Amniotic stem cell (primary cell): Measurements from ENCODE around the gene KDM3B.
"Not testable (repeated sequence)": the region's sequence is repeated elsewhere in the genome, so short reads cannot be mapped to it uniquely, and the experiment has no call there.

Experiments used
- DNase-seq: peaks from one replicate; lab custom pipeline; 2025; lab: John Stamatoyannopoulos, UW

Gene KDM3B

GRCh38 chr5:138351056-138351455 lies 1.4 kb upstream of the KDM3B start:
- no peak for DNase-seq

- no peak for DNase-seq
Observed at GRCh38 chr5:138351517-138351916, 968 bp upstream of the KDM3B start.

- DNase-seq: no peak
Observed at GRCh38 chr5:138352722-138353559, 456 bp downstream of the KDM3B start.

GRCh38 chr5:138353560-138354080 lies 1.1 kb downstream of the KDM3B start:
- no peak for DNase-seq

GRCh38 chr5:138354387-138354786 lies 1.9 kb downstream of the KDM3B start:
- no peak for DNase-seq

- peak; percentile 43 for DNase-seq
Observed at GRCh38 chr5:138354926-138355378, 2.5 kb downstream of the KDM3B start.

- DNase-seq: no peak
Observed at GRCh38 chr5:138359621-138360020, 7.1 kb downstream of the KDM3B start.

GRCh38 chr5:138360941-138361452 lies 8.5 kb downstream of the KDM3B start:
- no peak for DNase-seq

GRCh38 chr5:138364576-138364975 lies 12.1 kb downstream of the KDM3B start:
- DNase-seq: no peak

GRCh38 chr5:138366632-138367382 lies 14.3 kb downstream of the KDM3B start:
- DNase-seq: no peak

- DNase-seq: no peak
Observed at GRCh38 chr5:138369261-138369660, 16.8 kb downstream of the KDM3B start.

GRCh38 chr5:138369706-138370105 lies 17.2 kb downstream of the KDM3B start:
- no peak for DNase-seq

GRCh38 chr5:138370537-138370936 lies 18.1 kb downstream of the KDM3B start:
- no peak for DNase-seq

- no peak for DNase-seq
Observed at GRCh38 chr5:138371454-138371853, 19.0 kb downstream of the KDM3B start.

GRCh38 chr5:138372225-138372624 lies 19.7 kb downstream of the KDM3B start:
- DNase-seq: no peak

GRCh38 chr5:138372653-138373052 lies 20.2 kb downstream of the KDM3B start:
- DNase-seq: no peak

GRCh38 chr5:138382347-138382746 lies 29.9 kb downstream of the KDM3B start:
- DNase-seq: no peak

- DNase-seq: no peak
Observed at GRCh38 chr5:138385660-138386059, 33.2 kb downstream of the KDM3B start.

GRCh38 chr5:138386290-138386689 lies 33.8 kb downstream of the KDM3B start:
- DNase-seq: no peak

GRCh38 chr5:138389332-138389731 lies 36.8 kb downstream of the KDM3B start:
- no peak for DNase-seq

GRCh38 chr5:138389911-138390310 lies 37.4 kb downstream of the KDM3B start:
- not testable (repeated sequence) for DNase-seq

GRCh38 chr5:138391859-138392386 lies 39.4 kb downstream of the KDM3B start:
- DNase-seq: no peak
